ENCODE data around the gene TP63. TPM values are rescaled to one million over a fixed set of nuclear protein-coding genes. Genes with fewer than 3 reads are reported as not detected.

TP63 gene
- total RNA-seq, 2 experiments from 2014 or later: 0.45 to 0.53 TPM

DNA sequence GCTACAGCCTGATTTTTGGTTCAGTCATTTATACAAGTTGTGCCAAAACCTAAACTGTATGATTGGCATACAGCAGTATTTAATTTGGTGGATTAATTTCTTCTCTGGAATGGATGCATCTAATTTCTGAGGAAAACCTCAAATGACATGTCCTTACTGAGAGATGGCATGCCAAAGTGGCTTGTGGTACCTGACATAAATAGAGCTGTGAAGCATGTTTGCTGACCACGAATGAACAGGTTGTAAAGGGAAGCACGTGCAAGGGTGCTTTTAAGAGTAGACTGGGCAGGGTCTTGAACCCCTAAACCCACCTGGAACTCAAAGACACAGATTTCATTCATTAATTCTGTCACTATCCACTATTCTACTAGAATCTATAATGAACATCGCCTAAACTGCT, 77.2 kb downstream of the TP63 start:
- H3K27me3 Mint-ChIP-seq: no peaks in the 10 kb centered on the region
- no peak overlapping the region for H3K4me3 Mint-ChIP-seq
- H3K9me3 Mint-ChIP-seq: no peaks in the 10 kb centered on the region
- POLR2A ChIA-PET: no interaction called here
- H3K4me1 Mint-ChIP-seq: no peaks in the 10 kb centered on the region
- ATAC-seq (ENCODE audit: low read depth) (no peak), DNase-seq (no peak)
- no peaks in the 10 kb centered on the region for H3K36me3 Mint-ChIP-seq
- H3K27ac Mint-ChIP-seq: no peak overlapping the region

DNA sequence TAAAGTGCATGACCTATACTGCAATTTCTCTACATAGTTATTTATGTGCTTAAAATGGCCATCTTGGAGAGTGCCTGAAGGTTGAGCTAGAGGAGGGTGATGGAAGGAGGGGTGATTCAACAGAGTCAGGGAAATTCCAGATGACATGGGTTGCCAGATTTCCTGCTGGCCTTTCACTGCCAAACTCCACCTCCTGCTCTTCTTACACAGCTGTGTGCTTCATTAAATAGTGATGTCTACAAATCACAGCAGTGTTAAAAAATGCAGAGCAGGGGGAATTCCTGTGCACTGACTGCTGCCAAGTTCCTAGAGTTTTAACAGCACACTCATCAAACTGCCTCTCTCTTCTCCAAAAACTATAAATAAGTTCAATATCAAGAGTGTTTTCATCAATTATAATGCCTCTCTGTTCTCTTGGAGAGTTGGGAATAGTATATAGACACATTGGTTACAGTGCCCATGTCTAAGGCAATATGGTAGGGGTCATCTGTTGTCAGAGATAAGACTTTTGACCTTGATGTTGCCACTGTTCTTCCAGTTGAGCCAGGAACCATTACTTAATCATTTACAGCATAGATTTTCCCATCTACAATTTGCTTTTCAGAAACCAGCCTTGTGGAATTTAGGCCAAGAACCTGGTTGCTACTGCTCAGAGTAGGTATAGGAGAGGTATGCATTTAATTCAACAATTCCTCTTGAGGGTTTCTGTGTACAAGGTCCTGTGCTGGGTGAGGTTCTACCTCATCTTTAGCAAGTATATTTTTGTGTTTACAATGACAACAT, 79.6 kb downstream of the TP63 start:
- Mint-ChIP-seq H3K27me3 (no peaks in the 10 kb centered on the region), H3K4me1 (no peaks in the 10 kb centered on the region), H3K9me3 (no peaks in the 10 kb centered on the region), H3K27ac (no peak overlapping the region), H3K36me3 (no peaks in the 10 kb centered on the region), H3K4me3 (no peak overlapping the region)
- no peak for ATAC-seq (ENCODE audit: low read depth)
- DNase-seq: no peak
- POLR2A ChIA-PET: no interaction called here

DNA sequence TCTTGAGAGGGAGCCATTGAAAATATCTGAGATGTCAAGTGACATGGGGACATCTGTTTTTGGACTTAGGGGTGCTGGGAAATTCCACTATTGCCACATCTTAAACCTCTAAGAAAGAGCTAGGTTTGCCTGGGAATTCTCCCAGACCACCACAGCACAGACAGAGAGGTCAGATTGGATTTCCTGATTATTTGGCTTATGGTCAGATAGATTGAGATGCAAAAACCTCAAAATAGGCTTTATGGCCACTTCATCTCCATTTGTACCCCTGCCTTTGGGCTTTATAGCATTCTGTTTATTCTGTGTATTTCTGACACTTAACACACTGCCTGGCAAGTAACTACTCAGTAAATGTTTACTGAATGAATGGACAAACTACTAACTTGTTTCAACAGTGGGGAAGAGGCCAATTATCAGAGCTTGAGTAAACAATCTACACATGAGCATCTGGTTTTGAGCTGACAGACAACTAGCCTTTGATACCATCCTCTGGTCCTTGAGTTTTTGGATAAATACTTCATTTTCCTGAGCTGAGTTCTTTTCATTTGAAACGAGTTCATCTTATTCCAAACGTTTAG, 81.8 kb downstream of the TP63 start:
- DNase-seq (no peak), ATAC-seq (ENCODE audit: low read depth) (no peak)
- Mint-ChIP-seq H3K36me3 (no peaks in the 10 kb centered on the region), H3K27ac (no peak overlapping the region), H3K9me3 (no peaks in the 10 kb centered on the region), H3K4me1 (no peaks in the 10 kb centered on the region), H3K27me3 (no peaks in the 10 kb centered on the region), H3K4me3 (no peak overlapping the region)
- POLR2A ChIA-PET: no interaction called here

DNA sequence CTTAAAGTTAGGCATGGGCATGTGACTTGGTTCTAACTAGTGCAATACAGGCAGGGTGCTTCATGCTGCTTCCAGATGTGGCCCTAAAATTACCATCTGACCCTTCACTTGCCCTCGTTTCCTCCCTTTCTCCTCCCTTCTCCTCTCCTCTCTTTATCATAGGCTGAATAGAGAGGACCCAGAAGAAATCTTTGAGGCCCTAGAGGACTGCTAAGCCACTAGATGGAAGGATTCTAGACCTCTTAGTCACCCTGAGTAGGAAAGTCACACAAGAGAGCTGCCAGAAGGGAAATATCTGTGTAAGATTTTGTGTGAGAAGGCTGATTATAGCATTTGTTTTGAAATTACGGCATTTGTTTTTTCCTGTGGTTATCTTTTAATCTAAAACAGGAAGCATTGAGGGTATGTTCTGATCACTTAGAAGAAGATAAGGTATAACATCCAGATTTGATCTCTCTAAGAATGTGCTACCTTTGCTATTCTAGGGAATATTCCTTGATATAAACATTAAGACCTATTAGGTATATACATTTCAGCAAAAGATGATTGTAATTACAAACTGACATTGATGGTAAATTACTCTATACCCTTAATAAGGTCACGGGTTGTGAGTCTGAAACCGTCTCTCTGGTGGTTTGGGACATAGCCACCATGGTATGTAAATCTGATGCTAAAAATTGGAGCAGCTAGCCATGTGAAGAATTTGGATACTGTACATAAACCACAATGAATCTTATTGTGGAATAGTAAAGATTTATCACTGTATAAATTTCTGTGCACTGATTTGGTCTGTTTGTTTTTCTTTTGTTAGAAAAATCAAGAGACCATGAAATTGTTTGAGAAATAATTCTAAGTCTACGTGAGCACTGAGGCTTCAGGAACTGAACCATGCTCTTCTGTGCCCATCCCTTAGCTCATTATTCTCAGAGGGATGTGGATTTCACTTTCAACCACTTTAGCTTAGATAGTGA, 84.1 kb downstream of the TP63 start:
- H3K4me3 Mint-ChIP-seq: no peak overlapping the region
- H3K4me1 Mint-ChIP-seq: no peaks in the 10 kb centered on the region
- ATAC-seq (ENCODE audit: low read depth) (no peak), DNase-seq (no peak)
- no peaks in the 10 kb centered on the region for H3K27me3 Mint-ChIP-seq
- H3K27ac Mint-ChIP-seq: no peak overlapping the region
- POLR2A ChIA-PET: no interaction called here
- no peaks in the 10 kb centered on the region for H3K9me3 Mint-ChIP-seq
- H3K36me3 Mint-ChIP-seq: no peaks in the 10 kb centered on the region

DNA sequence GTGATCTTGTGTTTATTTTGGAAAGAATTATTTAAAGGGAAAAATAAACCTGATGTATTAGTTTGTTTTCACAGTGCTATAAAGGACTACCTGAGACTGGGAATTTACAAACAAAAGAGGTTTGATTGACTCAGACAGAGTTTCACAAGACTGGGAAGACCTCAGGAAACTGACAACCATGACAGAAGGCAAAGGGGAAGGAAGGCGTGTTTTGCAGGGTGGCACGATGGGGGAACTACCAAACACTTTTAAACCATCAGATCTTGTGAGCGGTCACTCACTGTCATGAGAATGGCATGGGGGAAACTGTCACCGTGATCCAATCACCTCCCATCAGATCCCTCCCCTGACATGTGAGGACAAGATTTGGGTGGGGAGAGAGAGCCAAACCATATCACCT, 87.0 kb downstream of the TP63 start:
- H3K36me3 Mint-ChIP-seq: no peaks in the 10 kb centered on the region

DNA sequence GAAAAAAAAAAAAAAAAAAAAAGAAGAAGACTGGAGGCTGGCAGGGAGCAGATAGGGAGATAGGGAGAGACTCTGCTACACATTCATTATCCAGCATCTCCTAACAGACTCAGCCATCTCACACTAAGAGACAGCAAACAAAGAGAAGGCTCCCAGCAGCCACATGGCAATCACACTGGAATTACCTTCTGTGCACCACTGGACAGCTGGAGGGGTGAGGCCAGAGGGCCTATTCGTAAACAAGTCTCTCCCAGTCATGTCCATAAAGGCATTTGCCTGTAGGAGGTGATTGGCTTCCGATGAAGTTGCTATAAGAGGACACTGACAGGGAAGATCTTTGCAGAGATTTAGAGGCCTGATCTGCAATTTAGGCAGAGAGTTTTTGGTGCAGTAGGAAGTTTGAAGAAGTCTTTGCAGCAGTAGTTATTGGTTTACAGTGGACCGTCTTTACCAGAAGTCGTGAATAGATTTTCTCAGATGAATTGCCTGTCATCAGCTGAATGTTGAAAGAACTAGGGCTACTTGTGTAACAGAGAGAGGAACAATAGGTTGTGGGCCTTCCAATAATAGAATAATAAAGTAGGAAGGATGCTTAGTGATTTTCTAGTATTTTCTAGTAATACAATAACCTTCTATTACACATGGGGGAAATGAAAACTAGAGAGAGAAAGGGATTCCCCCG, 89.7 kb downstream of the TP63 start:
- H3K27ac Mint-ChIP-seq: no peak overlapping the region
- POLR2A ChIA-PET: no interaction called here
- H3K4me1 Mint-ChIP-seq: no peaks in the 10 kb centered on the region
- no peaks in the 10 kb centered on the region for H3K9me3 Mint-ChIP-seq
- no peaks in the 10 kb centered on the region for H3K27me3 Mint-ChIP-seq
- DNase-seq (no peak), ATAC-seq (ENCODE audit: low read depth) (no peak)
- no peaks in the 10 kb centered on the region for H3K36me3 Mint-ChIP-seq
- H3K4me3 Mint-ChIP-seq: no peak overlapping the region

More for the DNA sequence above, 87.0 kb downstream of the TP63 start:
- ATAC-seq (ENCODE audit: low read depth) (no peak), DNase-seq (no peak)
- POLR2A ChIA-PET: no interaction called here
- no peak overlapping the region for H3K27ac Mint-ChIP-seq
- no peak overlapping the region for H3K4me3 Mint-ChIP-seq
- H3K9me3 Mint-ChIP-seq: no peaks in the 10 kb centered on the region
- no peaks in the 10 kb centered on the region for H3K4me1 Mint-ChIP-seq
- no peaks in the 10 kb centered on the region for H3K27me3 Mint-ChIP-seq

DNA sequence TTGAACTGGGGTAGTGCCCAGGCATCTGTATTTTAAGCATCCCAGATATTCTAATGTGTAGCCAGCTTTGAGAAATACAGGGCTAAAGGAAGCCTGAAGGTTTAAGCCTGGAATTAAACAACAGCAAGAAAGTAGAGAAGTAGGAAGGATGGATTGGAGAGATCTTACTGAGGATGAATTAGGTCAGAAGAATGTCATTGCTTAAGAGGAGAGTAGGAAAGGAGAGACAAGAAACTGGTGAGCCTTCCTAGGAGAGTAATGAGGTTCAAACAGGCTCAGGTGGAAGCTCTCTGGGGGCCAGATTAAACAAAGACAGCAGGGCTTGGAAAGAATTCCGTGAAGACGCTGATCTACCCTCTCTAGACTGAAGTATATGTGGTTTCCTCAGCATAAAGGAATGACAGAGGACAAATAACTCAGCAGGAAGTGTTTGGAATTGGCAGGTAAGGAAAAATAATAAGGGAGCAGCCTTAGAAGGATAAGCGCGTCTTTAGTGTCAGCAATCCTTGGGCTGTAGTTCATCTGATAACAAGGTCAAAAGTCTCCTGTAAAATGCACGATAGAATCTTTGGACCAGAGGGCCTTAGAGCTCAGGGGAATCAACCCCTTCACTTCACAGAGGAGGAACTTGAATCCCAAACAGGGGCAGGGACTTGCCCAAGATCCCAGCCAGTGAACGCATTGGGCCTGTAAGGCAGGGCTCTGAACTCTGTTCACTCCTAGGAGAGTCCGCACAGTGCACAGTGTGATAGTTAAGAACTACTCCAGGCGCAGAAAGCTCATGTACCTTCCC, 90.9 kb downstream of the TP63 start:
- no peaks in the 10 kb centered on the region for H3K9me3 Mint-ChIP-seq
- no peak for ATAC-seq (ENCODE audit: low read depth)
- no peak overlapping the region for H3K4me3 Mint-ChIP-seq
- POLR2A ChIA-PET: no interaction called here
- H3K4me1 Mint-ChIP-seq: no peaks in the 10 kb centered on the region
- H3K36me3 Mint-ChIP-seq: no peaks in the 10 kb centered on the region
- no peak overlapping the region for H3K27ac Mint-ChIP-seq
- H3K27me3 Mint-ChIP-seq: peaks cover 3% of the 10 kb centered on the region
- no peak for DNase-seq

DNA sequence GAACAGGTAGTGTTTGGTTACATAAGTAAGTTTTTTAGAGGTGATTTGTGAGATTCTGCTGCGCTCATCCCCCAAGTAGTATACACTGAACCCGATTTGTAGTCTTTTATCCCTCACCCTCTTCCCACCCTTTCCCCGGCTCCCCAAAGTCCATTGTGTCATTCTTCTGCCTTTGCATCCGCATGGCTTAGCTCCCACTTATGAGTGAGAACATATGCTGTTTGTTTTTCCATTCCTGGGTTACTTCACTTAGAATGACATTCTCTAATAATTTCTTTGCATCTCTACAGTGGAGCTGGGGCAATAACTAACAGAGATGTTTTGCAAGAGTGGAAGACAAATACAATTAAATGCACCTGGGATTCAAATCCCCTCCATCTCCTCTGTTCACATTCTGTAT, 93.2 kb downstream of the TP63 start:
- no peak for ATAC-seq (ENCODE audit: low read depth)
- Mint-ChIP-seq H3K4me1 (no peaks in the 10 kb centered on the region), H3K27ac (no peak overlapping the region), H3K27me3 (peaks cover 3% of the 10 kb centered on the region), H3K4me3 (no peak overlapping the region), H3K9me3 (no peaks in the 10 kb centered on the region), H3K36me3 (no peaks in the 10 kb centered on the region)
- no peak for DNase-seq
- POLR2A ChIA-PET: no interaction called here

DNA sequence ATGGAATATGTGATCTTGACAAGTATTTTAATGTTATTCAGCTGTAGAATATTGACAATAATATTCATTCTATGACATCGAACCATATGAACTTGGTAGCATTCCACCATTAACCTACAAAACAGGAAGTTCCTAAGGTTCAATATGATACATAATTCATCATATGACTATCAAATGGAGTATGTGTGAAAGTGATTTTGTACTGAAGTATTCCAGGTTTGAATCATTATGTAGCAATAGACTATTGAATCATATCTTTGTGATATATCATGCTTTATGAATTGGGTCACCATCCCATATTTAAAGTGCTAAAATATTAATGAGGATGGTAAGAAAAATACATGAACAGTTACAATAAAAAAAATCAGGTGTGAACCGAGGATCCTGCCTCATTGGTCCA, 95.1 kb downstream of the TP63 start:
- H3K9me3 Mint-ChIP-seq: peaks cover 2% of the 10 kb centered on the region
- H3K36me3 Mint-ChIP-seq: no peaks in the 10 kb centered on the region
- no peak overlapping the region for H3K27ac Mint-ChIP-seq
- H3K4me1 Mint-ChIP-seq: no peaks in the 10 kb centered on the region
- DNase-seq (no peak), ATAC-seq (ENCODE audit: low read depth) (no peak)
- peaks cover 3% of the 10 kb centered on the region for H3K27me3 Mint-ChIP-seq
- no peak overlapping the region for H3K4me3 Mint-ChIP-seq
- POLR2A ChIA-PET: no interaction called here

DNA sequence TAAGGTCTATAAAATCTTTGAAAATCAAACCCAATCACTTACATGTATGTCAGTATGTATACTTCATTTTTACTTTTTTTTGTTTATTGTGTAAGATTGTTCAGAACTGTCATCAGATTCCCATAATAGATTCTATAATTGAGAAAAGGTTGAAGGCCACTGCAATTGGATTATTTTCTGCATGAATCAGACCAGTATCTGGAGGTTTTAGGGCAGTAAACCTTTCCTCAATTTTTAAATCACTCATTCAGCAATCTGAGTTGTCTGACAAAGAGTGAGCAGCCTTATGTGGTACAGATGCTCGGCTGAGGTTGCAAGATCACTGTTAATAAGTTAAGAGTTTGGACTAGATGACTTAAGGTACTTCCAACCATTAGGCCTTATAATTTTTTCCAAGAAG, 96.0 kb downstream of the TP63 start:
- H3K4me1 Mint-ChIP-seq: no peaks in the 10 kb centered on the region
- POLR2A ChIA-PET: no interaction called here
- peaks cover 2% of the 10 kb centered on the region for H3K9me3 Mint-ChIP-seq
- no peak for DNase-seq
- no peak for ATAC-seq (ENCODE audit: low read depth)
- no peak overlapping the region for H3K27ac Mint-ChIP-seq
- H3K4me3 Mint-ChIP-seq: no peak overlapping the region
- no peaks in the 10 kb centered on the region for H3K36me3 Mint-ChIP-seq
- H3K27me3 Mint-ChIP-seq: peaks cover 3% of the 10 kb centered on the region

DNA sequence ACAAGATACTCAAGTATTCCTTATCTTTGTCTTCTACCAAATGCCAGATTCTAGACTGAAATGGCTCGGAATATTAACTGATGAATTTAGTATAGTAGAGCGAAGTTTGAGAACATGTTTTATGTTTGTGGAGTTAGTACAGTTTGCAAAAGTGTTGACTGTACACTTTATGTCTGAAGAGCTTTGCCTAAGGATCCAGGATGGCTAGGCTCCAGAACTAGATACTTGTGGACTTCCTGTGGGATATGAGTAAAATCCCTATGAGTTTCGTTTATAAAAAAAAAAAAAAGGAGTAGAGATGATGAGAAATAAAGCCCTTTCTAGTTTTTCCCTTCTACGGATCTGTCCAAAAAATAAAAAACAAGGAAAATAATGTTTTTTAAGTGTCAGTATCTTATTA, 96.7 kb downstream of the TP63 start:
- POLR2A ChIA-PET: no interaction called here
- no peak overlapping the region for H3K27ac Mint-ChIP-seq
- DNase-seq (no peak), ATAC-seq (ENCODE audit: low read depth) (no peak)
- H3K9me3 Mint-ChIP-seq: peaks cover 2% of the 10 kb centered on the region
- H3K27me3 Mint-ChIP-seq: peaks cover 3% of the 10 kb centered on the region
- H3K4me1 Mint-ChIP-seq: no peaks in the 10 kb centered on the region
- H3K36me3 Mint-ChIP-seq: no peaks in the 10 kb centered on the region
- H3K4me3 Mint-ChIP-seq: no peak overlapping the region

DNA sequence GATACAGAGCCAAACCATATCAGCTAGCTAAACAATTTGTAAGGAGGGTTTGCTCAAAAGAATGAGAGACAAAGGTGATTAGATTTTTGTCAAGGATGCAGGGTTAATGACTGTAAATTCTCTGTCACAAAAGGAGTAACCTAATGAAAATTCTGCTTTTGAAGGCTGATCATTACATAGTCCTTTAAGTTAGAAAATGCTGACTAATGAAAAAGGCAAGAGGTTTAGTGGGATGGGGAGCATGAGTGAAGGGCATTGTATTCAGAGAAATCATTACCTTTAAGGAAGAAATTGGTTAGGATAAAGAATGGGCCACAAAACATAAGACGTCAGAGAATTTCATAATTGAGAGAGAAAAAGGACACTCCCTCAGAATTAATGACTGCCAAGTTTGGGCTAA, 97.7 kb downstream of the TP63 start:
- Mint-ChIP-seq H3K9me3 (peaks cover 2% of the 10 kb centered on the region), H3K4me1 (no peaks in the 10 kb centered on the region), H3K4me3 (no peak overlapping the region), H3K27ac (no peak overlapping the region), H3K27me3 (peaks cover 3% of the 10 kb centered on the region), H3K36me3 (no peaks in the 10 kb centered on the region)
- ATAC-seq (ENCODE audit: low read depth): no peak
- POLR2A ChIA-PET: no interaction called here
- no peak for DNase-seq

DNA sequence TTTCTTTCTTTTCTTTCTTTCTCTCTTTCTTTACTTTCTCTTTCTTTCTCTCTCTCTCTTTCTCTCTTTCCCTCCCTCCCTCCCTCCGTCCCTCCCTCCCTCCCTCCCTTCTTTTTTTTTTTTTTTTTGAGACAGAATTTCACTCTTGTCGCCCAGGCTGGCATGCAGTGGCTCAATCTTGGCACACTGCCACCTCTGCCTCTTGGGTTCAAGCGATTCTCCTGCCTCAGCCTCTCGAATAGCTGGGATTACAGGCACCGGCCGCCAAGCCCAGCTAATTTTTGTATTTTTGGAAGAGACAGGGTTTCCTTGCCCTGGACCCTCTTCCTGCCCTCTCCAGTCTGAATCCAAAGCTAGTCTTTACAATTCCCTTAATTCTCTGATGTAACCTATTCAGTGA, 102.9 kb downstream of the TP63 start:
- H3K9me3 Mint-ChIP-seq: peaks cover 7% of the 10 kb centered on the region
- H3K4me3 Mint-ChIP-seq: no peak overlapping the region
- peaks cover 3% of the 10 kb centered on the region for H3K27me3 Mint-ChIP-seq
- no peaks in the 10 kb centered on the region for H3K4me1 Mint-ChIP-seq
- no peak overlapping the region for H3K27ac Mint-ChIP-seq
- POLR2A ChIA-PET: no interaction called here
- no peak for ATAC-seq (ENCODE audit: low read depth)
- no peaks in the 10 kb centered on the region for H3K36me3 Mint-ChIP-seq
- DNase-seq: no peak
